ENCODE results near the gene PRMT9. TPM values are rescaled to one million over a fixed set of nuclear protein-coding genes. Genes with fewer than 3 reads are reported as not detected.
A peak's percentile ranks its signal among the peaks of the same experiment; 100 is the strongest.

The PRMT9 gene
- 57.8 TPM for total RNA-seq (ENCODE audit: insufficient read depth, low replicate concordance)

DNA sequence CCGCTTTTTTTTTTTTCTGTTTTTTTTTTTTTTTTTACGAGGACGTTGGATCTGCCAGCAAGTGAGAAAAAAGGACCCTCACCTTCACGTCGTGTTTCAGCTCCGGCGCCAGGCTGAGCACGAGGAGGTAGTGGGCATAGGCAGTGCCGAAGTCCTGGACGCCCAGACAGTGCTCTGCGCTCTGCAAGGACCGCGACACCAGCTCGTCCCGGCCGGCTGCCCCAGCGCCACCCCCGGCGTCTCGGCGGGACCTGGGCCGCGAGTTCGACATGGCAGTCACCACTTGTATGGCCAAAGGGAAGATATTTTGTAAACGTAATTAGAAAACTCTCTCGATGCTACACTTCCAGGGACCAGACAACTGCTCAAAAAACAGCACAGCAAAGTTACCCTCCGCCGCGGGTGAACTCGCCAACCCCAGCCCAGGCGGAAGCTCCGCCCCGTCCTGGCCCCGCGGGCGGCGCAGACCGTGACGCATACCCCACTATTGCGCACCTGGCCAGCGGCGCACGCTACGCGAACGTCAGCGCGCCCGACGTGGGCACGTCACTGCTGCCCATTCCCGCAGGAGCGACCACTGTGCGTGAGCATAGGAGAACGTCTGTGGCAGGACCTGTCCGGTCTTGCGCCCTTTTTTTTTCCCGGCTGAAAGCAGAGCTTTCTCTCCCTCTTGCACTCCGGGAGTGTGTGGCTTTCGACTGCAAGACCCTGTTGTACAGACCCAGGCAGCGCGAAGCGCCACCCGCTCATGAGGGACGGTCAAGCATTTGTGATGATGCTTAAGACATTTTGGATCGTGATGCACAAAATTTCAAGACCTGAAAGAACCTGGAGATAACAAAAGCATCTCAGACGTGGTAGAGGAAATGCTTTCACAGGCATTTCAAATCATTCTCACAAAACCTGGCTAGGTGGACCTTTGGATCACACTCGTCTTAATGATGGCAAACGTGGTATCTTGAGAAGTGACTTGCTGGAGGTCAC lies at the start of gene PRMT9:
PRMT9 (minus strand) TSS at position 447 of the 984 bp plus-strand sequence; CDS start at position 271, 176 bp downstream.
- DNase-seq (ENCODE audit: low spot score), result peak; percentile 91

- peak; percentile 65 for DNase-seq (ENCODE audit: low spot score)
These were observed 48.7 kb upstream of the PRMT9 start for GRCh38 chr4:147732518-147733235.

- DNase-seq (ENCODE audit: low spot score), result peak; percentile 94
These were observed 47.9 kb upstream of the PRMT9 start, which contains the start of gene ARHGAP10 for GRCh38 chr4:147731580-147732517. ARHGAP10 (plus strand) TSS chr4:147732088; CDS start chr4:147732302, 214 bp downstream.

DNA sequence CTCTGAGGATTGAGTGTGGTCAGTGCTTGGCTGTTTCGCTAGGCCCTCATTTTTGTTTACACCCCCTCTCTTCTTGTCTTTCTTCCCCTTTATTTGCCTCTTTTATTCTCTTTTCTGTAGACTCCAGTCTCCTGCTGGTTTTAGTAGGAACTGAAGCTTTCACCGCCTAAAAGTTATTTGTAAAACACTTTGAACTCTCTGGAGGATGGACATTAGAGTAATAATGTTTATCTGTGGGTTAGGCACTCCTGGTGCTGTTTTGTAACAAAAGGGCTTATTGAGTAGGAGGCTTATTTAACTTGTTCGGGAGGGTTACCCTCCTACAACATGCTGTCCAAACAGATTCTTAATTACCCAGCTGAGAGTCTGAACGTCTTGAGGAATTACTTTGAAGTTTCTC lies 46.4 kb upstream of the PRMT9 start:
- peak; percentile 16 for DNase-seq (ENCODE audit: low spot score)

- DNase-seq (ENCODE audit: low spot score), result no peak
These were observed 43.6 kb upstream of the PRMT9 start for GRCh38 chr4:147727476-147728028.

- no peak for DNase-seq (ENCODE audit: low spot score)
These were observed 41.7 kb upstream of the PRMT9 start for GRCh38 chr4:147725673-147726072.

DNA sequence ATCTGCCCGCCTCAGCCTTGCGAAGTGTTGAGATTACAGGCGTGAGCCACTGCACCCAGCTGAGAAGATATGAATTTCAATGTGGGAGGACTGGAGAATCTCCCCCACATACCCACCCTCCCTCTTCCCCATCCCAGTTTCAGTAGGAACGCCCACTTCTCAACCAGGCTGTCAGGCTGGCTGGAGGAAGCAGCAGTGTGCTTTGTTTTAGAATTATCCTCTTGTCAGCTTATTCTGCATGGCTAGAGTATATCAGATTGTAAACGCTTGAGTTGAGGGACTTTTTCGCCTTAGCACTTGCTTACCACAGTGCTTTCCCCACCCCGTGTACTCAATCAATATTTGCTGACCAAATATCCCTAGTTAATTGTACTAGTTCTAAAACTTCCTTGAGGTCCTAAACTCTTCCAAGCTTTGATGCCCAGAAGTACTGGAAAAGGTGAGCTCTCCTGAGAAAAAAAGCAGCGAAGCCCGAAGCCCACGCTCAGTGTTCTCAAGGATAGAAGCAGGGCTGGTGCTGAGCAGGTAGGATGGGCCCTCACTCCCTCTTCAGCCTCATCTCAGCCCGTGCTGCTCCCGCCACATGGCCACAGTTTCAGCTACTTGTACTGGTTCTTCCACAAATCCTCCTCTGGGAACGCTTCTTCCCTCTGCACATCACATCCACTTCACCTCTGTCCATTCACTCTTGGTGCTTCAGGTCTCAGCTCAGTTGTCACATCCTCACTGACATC lies 40.7 kb upstream of the PRMT9 start:
- no peak for DNase-seq (ENCODE audit: low spot score)

DNA sequence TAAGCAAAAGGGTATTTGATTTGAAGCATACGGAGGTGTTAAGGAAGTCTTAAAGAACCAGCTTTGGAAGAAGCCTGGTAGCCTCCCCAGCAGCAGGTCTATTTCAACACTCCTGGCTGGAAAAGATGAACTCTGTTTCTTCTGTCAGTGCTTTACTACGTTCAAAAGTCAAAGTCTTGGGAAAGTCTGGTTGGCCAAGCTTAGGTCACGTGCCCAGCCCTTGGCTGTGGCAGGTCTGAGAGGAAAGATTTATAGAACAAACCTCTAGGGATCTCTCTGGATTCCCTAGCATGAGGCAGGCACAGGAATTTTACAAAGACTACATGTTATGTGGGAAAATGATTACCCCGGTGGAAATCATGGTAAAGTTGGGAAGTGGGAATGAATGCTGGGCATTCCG lies 39.4 kb upstream of the PRMT9 start:
- peak; percentile 60 for DNase-seq (ENCODE audit: low spot score)

DNA sequence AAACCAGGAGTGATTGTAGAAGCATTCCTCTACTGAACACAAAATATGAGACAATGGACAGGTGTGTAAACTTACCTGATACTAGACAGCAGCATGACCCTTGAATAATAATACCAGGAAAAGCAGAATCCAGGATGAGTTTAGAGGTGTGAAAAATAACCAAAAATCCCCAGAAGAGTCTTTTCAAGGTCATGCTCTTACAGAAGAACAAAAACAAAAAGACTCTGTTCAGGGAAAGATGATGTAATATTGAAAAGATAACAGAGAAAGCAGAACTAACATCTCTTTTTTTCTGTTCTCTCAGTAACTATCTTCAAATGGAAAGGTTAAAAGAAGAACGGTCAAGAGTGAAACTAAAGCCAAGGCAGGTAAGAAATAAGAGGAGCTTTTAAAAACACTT lies 33.9 kb upstream of the PRMT9 start:
- no peak for DNase-seq (ENCODE audit: low spot score)

- no peak for DNase-seq (ENCODE audit: low spot score)
These were observed 30.8 kb upstream of the PRMT9 start for GRCh38 chr4:147714575-147715401.

GRCh38 chr4:147709999-147710398 lies 26.0 kb upstream of the PRMT9 start:
- DNase-seq (ENCODE audit: low spot score), result no peak

DNA sequence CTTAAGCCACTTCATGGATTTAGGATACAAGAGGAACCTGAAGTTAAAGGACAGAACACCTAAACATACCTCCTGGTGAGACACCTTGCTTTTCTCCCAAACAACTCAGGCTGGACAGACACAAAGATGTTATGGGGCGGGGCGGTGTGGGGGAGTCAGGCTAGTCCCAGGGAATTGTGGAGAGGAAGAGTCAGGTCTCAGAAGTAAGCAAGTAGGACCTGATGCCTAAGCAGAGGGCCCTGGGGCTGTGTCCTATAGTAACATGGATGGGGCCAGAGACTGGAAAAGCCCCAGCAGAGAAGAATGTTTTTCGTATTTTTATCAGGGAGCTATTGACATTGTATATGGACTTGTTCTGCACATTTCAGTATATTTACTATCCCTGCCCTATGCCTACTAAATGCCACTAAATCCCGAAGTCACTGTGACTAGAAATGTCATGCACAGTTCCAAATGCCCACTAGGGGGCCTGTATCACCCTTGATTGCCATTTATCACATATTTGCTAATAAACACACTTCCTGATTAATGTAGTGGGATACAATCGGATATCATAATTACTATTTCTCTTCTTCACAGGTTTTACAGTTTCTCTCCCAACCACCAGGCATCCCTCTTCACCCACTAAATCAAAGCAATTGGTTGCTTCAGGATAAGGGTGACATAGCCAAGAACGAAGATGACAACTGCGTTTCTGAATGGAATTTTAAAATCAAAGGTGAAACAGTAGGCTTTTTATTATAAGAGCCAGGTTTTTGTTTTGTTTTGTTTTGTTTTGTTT lies 24.1 kb upstream of the PRMT9 start:
- peak; percentile 44 for DNase-seq (ENCODE audit: low spot score)

GRCh38 chr4:147704846-147705245 lies 20.9 kb upstream of the PRMT9 start:
- DNase-seq (ENCODE audit: low spot score), result no peak

DNA sequence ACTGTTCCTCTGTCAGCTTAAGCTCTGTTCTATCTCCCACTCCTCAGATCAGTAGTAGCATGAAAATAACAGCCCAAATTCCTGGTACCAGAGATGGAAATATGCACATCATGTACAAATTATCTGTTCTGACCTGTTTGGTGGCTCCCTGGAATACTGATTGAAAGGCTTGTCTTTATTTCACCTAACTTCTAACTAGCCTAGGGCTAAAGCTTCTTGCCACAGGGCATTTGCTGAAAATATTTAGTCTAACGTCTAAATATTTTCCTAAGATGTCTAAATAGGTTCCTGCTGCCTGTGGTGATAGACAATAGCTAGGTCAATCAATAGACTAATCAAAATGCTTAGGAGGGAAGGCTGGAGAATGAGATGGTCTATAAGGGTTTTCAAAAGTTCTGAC lies 12.9 kb upstream of the PRMT9 start:
- DNase-seq (ENCODE audit: low spot score), result no peak

DNA sequence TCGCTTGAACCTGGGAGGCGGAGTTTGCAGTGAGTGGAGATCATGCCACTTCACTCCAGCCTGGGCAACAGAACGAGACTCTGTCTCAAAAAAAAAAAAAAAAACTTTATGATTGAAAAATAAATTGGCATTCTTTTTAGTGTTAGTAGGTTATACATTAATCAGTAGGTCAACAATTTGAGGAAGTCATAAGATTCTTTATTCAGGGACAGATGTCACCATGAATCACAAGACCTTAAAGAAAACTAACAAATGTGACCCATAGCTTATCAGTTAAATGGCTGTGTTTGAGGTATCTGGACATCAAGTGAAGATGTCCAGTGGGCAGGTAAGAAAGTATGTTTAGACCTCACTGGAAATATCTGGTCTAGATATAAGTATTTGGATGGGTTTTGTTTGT lies 9.3 kb upstream of the PRMT9 start:
- DNase-seq (ENCODE audit: low spot score), result no peak

DNA sequence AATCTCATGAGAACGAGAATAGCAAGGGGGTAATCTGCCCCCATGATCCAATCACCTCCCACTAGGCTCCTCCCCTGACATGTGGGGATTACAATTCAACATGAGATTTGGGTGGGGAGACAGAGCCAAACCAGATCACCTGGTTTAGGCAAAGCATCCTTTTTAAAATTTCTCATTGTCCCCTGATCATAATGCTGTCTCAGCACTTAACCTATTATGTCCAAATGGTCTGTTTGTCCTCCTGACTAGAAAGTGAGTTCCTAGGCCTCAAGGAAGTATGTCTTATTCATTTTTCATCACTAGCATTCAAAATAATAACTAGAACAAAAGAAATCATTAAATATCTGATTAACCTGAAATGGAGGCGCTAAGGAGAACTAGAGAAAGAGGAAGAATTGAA lies 7.9 kb upstream of the PRMT9 start:
- no peak for DNase-seq (ENCODE audit: low spot score)

GRCh38 chr4:147689067-147689466 lies 5.1 kb upstream of the PRMT9 start:
- no peak for DNase-seq (ENCODE audit: low spot score)

- peak; percentile 46 for DNase-seq (ENCODE audit: low spot score)
These were observed 773 bp downstream of the PRMT9 start for GRCh38 chr4:147683188-147683591.

DNA sequence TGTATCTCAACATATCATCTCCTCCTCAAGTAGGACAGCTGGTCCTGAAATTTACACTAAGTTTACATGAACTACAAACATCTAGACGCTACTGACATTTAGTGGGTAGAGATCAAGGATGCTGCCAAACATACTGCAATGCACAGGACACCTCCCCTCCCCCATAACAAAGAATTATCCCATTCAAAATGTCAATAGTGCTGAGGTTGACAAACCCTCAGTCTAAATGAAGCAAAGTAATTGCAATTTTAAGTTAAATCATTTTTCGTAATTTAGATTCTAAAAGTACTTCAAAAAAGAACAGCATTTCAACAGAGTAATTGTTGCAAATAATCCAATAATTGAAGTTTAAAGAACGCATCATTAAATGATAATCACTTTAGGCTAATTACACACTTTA lies 1.2 kb downstream of the PRMT9 start:
- no peak for DNase-seq (ENCODE audit: low spot score)

All from umbilical cord (tissue), 2 donors.